Measurements from ENCODE around the gene CAMKK2. TPM values are rescaled to one million over a fixed set of nuclear protein-coding genes. Genes with fewer than 3 reads are reported as not detected.

The CAMKK2 gene
- total RNA-seq, 4 donors from 2014 or later, result 26.0 to 40.3 (median 30.3) TPM

GRCh38 chr12:121253638-121254335 lies 42.7 kb downstream of the CAMKK2 start:
- no peak overlapping the region for H3K27ac ChIP-seq
- no peak for ATAC-seq
- no peaks in the 10 kb centered on the region for H3K27me3 ChIP-seq
- 94 to 96% methylated on average over 9 to 10 of the region's 15 CpGs for WGBS, 2 donors (ENCODE audit: low coverage in 1 of 2)
- H3K9me3 ChIP-seq, result no peaks in the 10 kb centered on the region
- no peak overlapping the region for H3K4me3 ChIP-seq
- H3K36me3 ChIP-seq, result peaks cover 0 to 97% of the 10 kb centered on the region in 2 donors
- TF ChIP-seq EP300 (IDR thresholded peaks at IDR 0.05) (no peak), POLR2A (IDR thresholded peaks at IDR 0.05) (no peak), CTCF (IDR thresholded peaks at IDR 0.05) (no peak), POLR2AphosphoS5 (IDR thresholded peaks at IDR 0.05) (no peak)
- H3K4me1 ChIP-seq, result no peaks in the 10 kb centered on the region

GRCh38 chr12:121252712-121253345 lies 43.7 kb downstream of the CAMKK2 start:
- Histone ChIP-seq H3K27me3 (no peaks in the 10 kb centered on the region), H3K9me3 (no peaks in the 10 kb centered on the region), H3K27ac (no peak overlapping the region), H3K4me1 (no peaks in the 10 kb centered on the region), H3K4me3 (no peak overlapping the region), H3K36me3 (peaks cover 0 to 97% of the 10 kb centered on the region in 2 donors)
- WGBS, 2 donors (ENCODE audit: low coverage in 1 of 2), result 98% methylated on average over 7 of the region's 9 CpGs; no CpG with 5 or more reads in 1 of the 2 donors
- TF ChIP-seq POLR2AphosphoS5 (IDR thresholded peaks at IDR 0.05) (no peak), CTCF (IDR thresholded peaks at IDR 0.05) (no peak)
- ATAC-seq, result no peak

GRCh38 chr12:121251838-121252237 lies 44.7 kb downstream of the CAMKK2 start:
- Histone ChIP-seq H3K36me3 (peaks cover 0 to 97% of the 10 kb centered on the region in 2 donors), H3K4me3 (no peak overlapping the region), H3K9me3 (no peaks in the 10 kb centered on the region), H3K27me3 (no peaks in the 10 kb centered on the region), H3K27ac (no peak overlapping the region), H3K4me1 (no peaks in the 10 kb centered on the region)
- WGBS, 2 donors (ENCODE audit: low coverage in 1 of 2), result 59 to 60% methylated on average over 2 of the region's 2 CpGs
- no peak for ATAC-seq
- TF ChIP-seq POLR2AphosphoS5 (IDR thresholded peaks at IDR 0.05), result no peak
- TF ChIP-seq POLR2A (IDR thresholded peaks at IDR 0.05), result no peak
- no peak for TF ChIP-seq CTCF (IDR thresholded peaks at IDR 0.05)
- no peak for TF ChIP-seq EP300 (IDR thresholded peaks at IDR 0.05)

GRCh38 chr12:121250359-121250758 lies 46.1 kb downstream of the CAMKK2 start:
- peaks cover 0 to 95% of the 10 kb centered on the region in 2 donors for H3K36me3 ChIP-seq
- H3K4me1 ChIP-seq, result no peaks in the 10 kb centered on the region
- no peak for ATAC-seq
- H3K27me3 ChIP-seq, result no peaks in the 10 kb centered on the region
- H3K9me3 ChIP-seq, result no peaks in the 10 kb centered on the region
- H3K27ac ChIP-seq, result no peak overlapping the region
- TF ChIP-seq POLR2AphosphoS5 (IDR thresholded peaks at IDR 0.05) (no peak), CTCF (IDR thresholded peaks at IDR 0.05) (no peak), POLR2A (IDR thresholded peaks at IDR 0.05) (no peak), EP300 (IDR thresholded peaks at IDR 0.05) (no peak)
- no peak overlapping the region for H3K4me3 ChIP-seq
- WGBS, 2 donors (ENCODE audit: low coverage in 1 of 2), result 53 to 62% methylated on average over 4 to 13 of the region's 14 CpGs

- Histone ChIP-seq H3K4me3 (no peak overlapping the region), H3K27ac (no peak overlapping the region), H3K4me1 (no peaks in the 10 kb centered on the region), H3K27me3 (no peaks in the 10 kb centered on the region), H3K9me3 (no peaks in the 10 kb centered on the region), H3K36me3 (peaks cover 0 to 99% of the 10 kb centered on the region in 2 donors)
- 50% methylated on average over 1 of the region's 22 CpGs; no CpG with 5 or more reads in 1 of the 2 donors for WGBS, 2 donors (ENCODE audit: low coverage in 1 of 2)
- no peak for ATAC-seq
- TF ChIP-seq CTCF (IDR thresholded peaks at IDR 0.05) (no peak), POLR2A (IDR thresholded peaks at IDR 0.05) (no peak), POLR2AphosphoS5 (IDR thresholded peaks at IDR 0.05) (no peak), EP300 (IDR thresholded peaks at IDR 0.05) (no peak)
These were observed 47.9 kb downstream of the CAMKK2 start for GRCh38 chr12:121248622-121249021.
